T-cell (primary cell): Measurements from ENCODE around the gene GCK. TPM values are rescaled to one million over a fixed set of nuclear protein-coding genes. Genes with fewer than 3 reads are reported as not detected.
"Not testable (repeated sequence)": the region's sequence is repeated elsewhere in the genome, so short reads cannot be mapped to it uniquely, and the experiment has no call there.

Experiments used
- ATAC-seq, 4 experiments: fragments of 200-7000 bp in 3 of 4; fragments of 150-1000 bp in 1 of 4; cut with Tn5 transposase; replicated peaks in 1 of 4; 1 replicate in 3 of 4; 2 replicates in 1 of 4; pipeline ENCODE4 v1.10.0; 2021; ENCODE audit warnings: moderate library complexity in 3 of 4, mild to moderate bottlenecking in 2 of 4, moderate number of reproducible peaks in 1 of 4
- CTCF ChIA-PET, 2 donors: fragments of 300-600 bp; sonication (Branson Sonifier 250); formaldehyde crosslinking; loops; one replicate each; lab custom pipeline; 2022; ENCODE audit warnings: antibody characterized with exemption in 2 of 2; lab: Charles Lee
- POLR2A ChIA-PET, 2 donors: fragments of 300-600 bp; sonication (Branson Sonifier 250); formaldehyde crosslinking; loops; one replicate each; lab custom pipeline; 2022; ENCODE audit warnings: antibody characterized with exemption in 2 of 2; lab: Charles Lee
- DNase-seq, 35 experiments: peaks; one replicate each; pipeline versions ENCODE4 v3.0.0 to v3.0.0-alpha.2; 2013 to 2023
- H3K27ac ChIP-seq: one replicate; pipeline ENCODE4 v1.5.1; 2013; ENCODE audit warnings: low read length
- H3K27me3 ChIP-seq, 2 experiments: replicated peaks in 1 of 2; 1 replicate in 1 of 2; 2 replicates in 1 of 2; pipeline versions ENCODE4 v1.6.1 to v1.7.0; 2013; ENCODE audit warnings: low read length in 1 of 2, mixed read lengths in 1 of 2; ENCODE audit not compliant: control insufficient read depth in 2 of 2, insufficient read depth in 2 of 2; ENCODE audit errors: extremely low read depth in 1 of 2
- H3K36me3 ChIP-seq, 2 donors: 1 replicate in 1 of 2; 2 replicates in 1 of 2; pipeline versions ENCODE4 v1.6.1 to v1.7.0; 2013; ENCODE audit warnings: low read length in 1 of 2; ENCODE audit not compliant: control insufficient read depth in 2 of 2, insufficient read depth in 1 of 2; ENCODE audit errors: extremely low read depth in 1 of 2
- H3K4me1 ChIP-seq, 2 experiments: 1 replicate in 1 of 2; 2 replicates in 1 of 2; pipeline versions ENCODE4 v1.6.1 to v1.7.0; 2013; ENCODE audit warnings: low read length in 2 of 2, mixed read lengths in 1 of 2; ENCODE audit not compliant: insufficient read depth in 2 of 2, control insufficient read depth in 1 of 2; ENCODE audit errors: extremely low read depth in 1 of 2
- H3K4me3 ChIP-seq, 2 donors: 1 replicate in 1 of 2; 2 replicates in 1 of 2; pipeline versions ENCODE4 v1.5.1 to v1.7.0; 2013; ENCODE audit warnings: mild to moderate bottlenecking in 2 of 2, low read length in 1 of 2, moderate library complexity in 1 of 2; ENCODE audit not compliant: control insufficient read depth in 1 of 2; ENCODE audit errors: extremely low read depth in 1 of 2
- H3K9me3 ChIP-seq: 2 replicates; pipeline ENCODE4 v1.7.0; 2013
- H3K27ac Mint-ChIP-seq, 2 donors: one replicate each; pipeline ENCODE4 v1.8.0; 2020 to 2021; ENCODE audit warnings: mild to moderate bottlenecking in 2 of 2, mixed read lengths in 2 of 2
- H3K27me3 Mint-ChIP-seq, 2 donors: one replicate each; pipeline ENCODE4 v1.8.0; 2021 to 2022; ENCODE audit warnings: mixed read lengths in 2 of 2
- H3K36me3 Mint-ChIP-seq: one replicate; pipeline ENCODE4 v1.8.0; 2021; ENCODE audit warnings: mixed read lengths
- H3K4me1 Mint-ChIP-seq, 3 donors: one replicate each; pipeline ENCODE4 v1.8.0; 2020 to 2022; ENCODE audit warnings: mixed read lengths in 3 of 3, mild to moderate bottlenecking in 1 of 3
- H3K4me3 Mint-ChIP-seq, 3 donors: one replicate each; pipeline ENCODE4 v1.8.0; 2020 to 2022; ENCODE audit warnings: mild to moderate bottlenecking in 3 of 3, mixed read lengths in 3 of 3, moderate library complexity in 3 of 3
- H3K9me3 Mint-ChIP-seq, 3 donors: one replicate each; pipeline ENCODE4 v1.8.0; 2020 to 2022; ENCODE audit warnings: mixed read lengths in 3 of 3
- WGBS: methylation state at CpG from one replicate; pipeline ENCODE4 v1.1.5; 2013; ENCODE audit warnings: missing lambda C conversion rate; ENCODE audit not compliant: insufficient coverage; 5-methylcytosine and 5-hydroxymethylcytosine counted together
- total RNA-seq, 35 experiments: library from RNA in 6 of 35; stranded (reverse) in 6 of 35; fragments of 120-200 nt in 1 of 35; gene quantifications; one replicate each; pipeline versions ENCODE4 v1.2.1 to v1.2.4 and lab custom pipeline; 2013 to 2026

The GCK gene
- total RNA-seq, 5 donors from 2014 or later (not counting 1 experiment from before 2014, with no cell fraction given) = 0.28 to 0.82 (median 0.43) TPM; not detected in 1

- H3K27me3 ChIP-seq = no peaks in the 10 kb centered on the region
- no peak overlapping the region for H3K27ac ChIP-seq
- H3K9me3 ChIP-seq = no peaks in the 10 kb centered on the region
- Mint-ChIP-seq H3K4me3 (no peak overlapping the region), H3K36me3 (peaks cover 42% of the 10 kb centered on the region), H3K4me1 (peaks cover 2 to 6% (median 2%) of the 10 kb centered on the region in 3 donors), H3K27ac (no peak overlapping the region), H3K9me3 (no peaks in the 10 kb centered on the region), H3K27me3 (no peaks in the 10 kb centered on the region)
- ChIA-PET CTCF (no interaction called here), POLR2A (no interaction called here)
- peaks cover 11 to 87% of the 10 kb centered on the region in 2 donors for H3K36me3 ChIP-seq
- no peaks in the 10 kb centered on the region for H3K4me1 ChIP-seq
- DNase-seq (no peak), ATAC-seq (no peak)
- 88% methylated on average over 2 of the region's 5 CpGs for WGBS
- H3K4me3 ChIP-seq = no peak overlapping the region
These were observed 20.9 kb upstream of the GCK start for GRCh38 chr7:44210107-44210506.

GRCh38 chr7:44208085-44208484 is 18.8 kb upstream of the GCK start:
- 95% methylated on average over 5 of the region's 7 CpGs for WGBS
- ATAC-seq (no peak), DNase-seq (no peak)
- Histone ChIP-seq H3K36me3 (peaks cover 11 to 83% of the 10 kb centered on the region in 2 donors), H3K27ac (no peak overlapping the region), H3K4me3 (no peak overlapping the region), H3K27me3 (no peaks in the 10 kb centered on the region), H3K9me3 (no peaks in the 10 kb centered on the region), H3K4me1 (peaks cover 3% of the 10 kb centered on the region in 2 experiments)
- Mint-ChIP-seq H3K27ac (no peak overlapping the region), H3K4me3 (no peak overlapping the region), H3K9me3 (no peaks in the 10 kb centered on the region), H3K4me1 (peaks cover 14 to 20% (median 15%) of the 10 kb centered on the region in 3 donors), H3K27me3 (no peaks in the 10 kb centered on the region), H3K36me3 (peaks cover 54% of the 10 kb centered on the region)
- CTCF ChIA-PET = interaction anchor here in 1 of 2 donors (0.6 kb wide), 1 partner anchor 267 kb away, joined by 4 read pairs; no protein-coding TSS in a partner anchor
- POLR2A ChIA-PET = interaction anchor here in 1 of 2 donors (0.6 kb wide), 1 partner anchor 274 kb away, joined by 3 read pairs; no protein-coding TSS in a partner anchor

GRCh38 chr7:44206008-44206407 is 16.8 kb upstream of the GCK start:
- CTCF ChIA-PET = no interaction called here
- H3K9me3 ChIP-seq = no peaks in the 10 kb centered on the region
- Mint-ChIP-seq H3K27me3 (no peaks in the 10 kb centered on the region), H3K4me1 (peaks cover 29 to 36% (median 30%) of the 10 kb centered on the region in 3 donors), H3K9me3 (no peaks in the 10 kb centered on the region), H3K4me3 (no peak overlapping the region), H3K36me3 (peaks cover 43% of the 10 kb centered on the region), H3K27ac (no peak overlapping the region)
- ATAC-seq (no peak), DNase-seq (no peak)
- H3K36me3 ChIP-seq = peaks cover 7 to 64% of the 10 kb centered on the region in 2 donors
- peaks cover 9 to 11% of the 10 kb centered on the region in 2 experiments for H3K4me1 ChIP-seq
- POLR2A ChIA-PET = interaction anchor here in 1 of 2 donors (0.7 kb wide), 1 partner anchor 433 kb away, joined by 3 read pairs; no protein-coding TSS in a partner anchor
- H3K4me3 ChIP-seq = no peak overlapping the region
- no peaks in the 10 kb centered on the region for H3K27me3 ChIP-seq
- H3K27ac ChIP-seq = no peak overlapping the region
- 100% methylated on average over 5 of the region's 5 CpGs for WGBS

- ATAC-seq = no peak
- Histone ChIP-seq H3K36me3 (peaks cover 0 to 24% of the 10 kb centered on the region in 2 donors), H3K4me3 (peak overlapping the region; percentile 66 to 78), H3K27ac (no peak overlapping the region), H3K9me3 (no peaks in the 10 kb centered on the region), H3K27me3 (no peaks in the 10 kb centered on the region), H3K4me1 (peaks cover 9 to 11% of the 10 kb centered on the region in 2 experiments)
- ChIA-PET POLR2A (interaction anchor here in 1 of 2 donors (0.7 kb wide), 1 partner anchor 264 kb away, joined by 3 read pairs; no protein-coding TSS in a partner anchor), CTCF (interaction anchor here in 1 of 2 donors (0.7 kb wide), 1 partner anchor 134 kb away, joined by 3 read pairs; no protein-coding TSS in a partner anchor)
- no peaks in the 10 kb centered on the region for H3K9me3 Mint-ChIP-seq
- no peak for DNase-seq
- peak overlapping the region; percentile 81 to 82 (median 81) for H3K4me3 Mint-ChIP-seq
- peaks cover 0 to 4% of the 10 kb centered on the region in 2 donors for H3K27me3 Mint-ChIP-seq
- 54% methylated on average over 8 of the region's 8 CpGs for WGBS
- no peak overlapping the region for H3K27ac Mint-ChIP-seq
- peaks cover 22% of the 10 kb centered on the region for H3K36me3 Mint-ChIP-seq
- peaks cover 31 to 36% (median 33%) of the 10 kb centered on the region in 3 donors for H3K4me1 Mint-ChIP-seq
These were observed 12.6 kb upstream of the GCK start for GRCh38 chr7:44201813-44202212.

- ChIA-PET POLR2A (interaction anchor here in 1 of 2 donors (0.6 to 0.7 kb wide), 3 partner anchors 104 to 691 kb away, joined by 3 to 6 read pairs (median 3); no protein-coding TSS in a partner anchor), CTCF (interaction anchor here in 1 of 2 donors (0.9 to 1.0 kb wide), 2 partner anchors 78 to 289 kb away, joined by 4 to 6 read pairs; no protein-coding TSS in a partner anchor)
- Histone ChIP-seq H3K27me3 (no peaks in the 10 kb centered on the region), H3K9me3 (no peaks in the 10 kb centered on the region), H3K4me1 (peaks cover 9 to 11% of the 10 kb centered on the region in 2 experiments), H3K4me3 (peak within 1 kb of the TSS; percentile 66 to 78), H3K27ac (no peak within 1 kb of the TSS), H3K36me3 (peaks cover 0 to 15% of the 10 kb centered on the region in 2 donors)
- H3K27me3 Mint-ChIP-seq = peaks cover 0 to 6% of the 10 kb centered on the region in 2 donors
- peak; percentile 87 to 97 (median 92) for DNase-seq
- under 1% methylated on average over 45 of the region's 58 CpGs for WGBS
- H3K36me3 Mint-ChIP-seq = peaks cover 17% of the 10 kb centered on the region
- H3K27ac Mint-ChIP-seq = peak within 1 kb of the TSS in 1 of 2 donors; percentile 48
- peaks cover 31 to 36% (median 33%) of the 10 kb centered on the region in 3 donors for H3K4me1 Mint-ChIP-seq
- peak within 1 kb of the TSS; percentile 81 to 82 (median 81) for H3K4me3 Mint-ChIP-seq
- peak; percentile 98 to 99 (median 99) for ATAC-seq
- no peaks in the 10 kb centered on the region for H3K9me3 Mint-ChIP-seq
These were observed 11.6 kb upstream of the GCK start, which contains the start of gene YKT6 for GRCh38 chr7:44200699-44201461. TSS of gene YKT6 (plus strand) at chr7:44200978. CDS start at chr7:44201136, 158 bp downstream.

- H3K36me3 ChIP-seq, H3K27me3 Mint-ChIP-seq, ATAC-seq, H3K27me3 ChIP-seq, H3K27ac Mint-ChIP-seq, H3K4me3 ChIP-seq, H3K9me3 ChIP-seq, H3K9me3 Mint-ChIP-seq, POLR2A ChIA-PET, DNase-seq, H3K27ac ChIP-seq: not testable (repeated sequence)
- peak overlapping the region; percentile 28 to 81 (median 31) for H3K4me3 Mint-ChIP-seq
- CTCF ChIA-PET = interaction anchor here in 1 of 2 donors (0.9 to 1.0 kb wide), 2 partner anchors 77 to 290 kb away, joined by 4 to 6 read pairs; no protein-coding TSS in a partner anchor
- no CpG with 5 or more reads among the region's 3 CpGs for WGBS
- peaks cover 31% of the 10 kb centered on the region in 3 donors for H3K4me1 Mint-ChIP-seq
- peaks cover 12% of the 10 kb centered on the region for H3K36me3 Mint-ChIP-seq
- peaks cover 9 to 11% of the 10 kb centered on the region in 2 experiments for H3K4me1 ChIP-seq
These were observed 10.9 kb upstream of the GCK start for GRCh38 chr7:44200163-44200562.
